ENCODE results near the gene KCNN2.

DNA sequence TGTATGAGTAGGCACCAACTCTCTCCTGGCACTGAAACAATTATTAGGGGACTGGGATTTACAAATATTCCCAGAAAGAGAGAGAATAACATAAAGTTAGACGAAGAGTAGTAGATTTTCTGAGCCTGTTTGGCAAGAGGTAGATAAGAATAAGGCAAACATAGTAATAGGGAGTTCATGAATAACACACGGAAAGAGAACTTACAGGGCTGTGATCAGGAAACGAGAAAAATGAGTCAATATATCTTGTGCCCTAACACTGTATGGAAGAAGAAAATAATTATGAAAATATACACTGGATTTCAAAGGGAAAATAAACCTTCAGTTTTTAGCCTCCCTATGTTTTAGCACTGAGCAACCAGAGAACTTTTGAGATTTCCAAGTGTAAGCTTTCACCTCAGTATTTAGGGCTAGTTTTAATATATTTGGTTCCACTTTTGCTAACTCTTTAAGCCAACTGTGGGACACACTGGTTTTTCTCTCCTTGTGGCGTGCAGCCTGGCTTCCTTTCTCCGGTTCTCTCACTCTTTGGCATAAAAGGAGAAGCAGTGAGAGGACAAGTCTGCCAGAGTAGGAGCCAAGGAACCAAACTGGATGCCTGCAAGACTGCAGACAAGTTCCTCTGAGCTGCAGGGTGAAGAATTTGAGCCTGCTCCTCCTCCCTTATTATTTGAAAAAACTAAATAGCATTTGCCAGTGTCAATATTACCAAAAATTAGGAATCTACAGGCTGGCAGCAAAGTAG, 6.6 kb upstream of the KCNN2 start:
- TF ChIP-seq RAD21 (conservative IDR thresholded peaks at IDR 0.05): no peak
- no peak for TF ChIP-seq SMC3 (conservative IDR thresholded peaks at IDR 0.05; ENCODE audit: poor library complexity)
- no peak for TF ChIP-seq EP300 (conservative IDR thresholded peaks at IDR 0.05; ENCODE audit: poor library complexity, severe bottlenecking)
- no peak for TF ChIP-seq CTCF (IDR thresholded peaks at IDR 0.05; ENCODE audit: poor library complexity, severe bottlenecking)
- TF ChIP-seq EZH2 (IDR thresholded peaks at IDR 0.05; ENCODE audit: borderline replicate concordance, insufficient read depth, low read length, poor library complexity, severe bottlenecking): no peak
- no peak for TF ChIP-seq TAF1 (IDR thresholded peaks at IDR 0.05; ENCODE audit: low read depth)
